ENCODE data around the gene RRP1B.
A peak's percentile ranks its signal among the peaks of the same experiment; 100 is the strongest.

RRP1B gene

GRCh38 chr21:43728154-43728466 lies 68.8 kb downstream of the RRP1B start:
- TF ChIP-seq CTCF (conservative IDR thresholded peaks at IDR 0.05; ENCODE audit: low read depth, low read length): no peak
- H3K4me3 ChIP-seq (ENCODE audit: low read length): no peak overlapping the region
- no peak for DNase-seq (ENCODE audit: low read depth)

- peak overlapping the region; percentile 46 for H3K4me3 ChIP-seq (ENCODE audit: low read length)
- peak; percentile 41 for TF ChIP-seq CTCF (conservative IDR thresholded peaks at IDR 0.05; ENCODE audit: low read depth, low read length)
- DNase-seq (ENCODE audit: low read depth): peak; percentile 97
Observed at GRCh38 chr21:43728467-43729390, 69.4 kb downstream of the RRP1B start.

- DNase-seq (ENCODE audit: low read depth): no peak
- no peak for TF ChIP-seq CTCF (conservative IDR thresholded peaks at IDR 0.05; ENCODE audit: low read depth, low read length)
- H3K4me3 ChIP-seq (ENCODE audit: low read length): no peak overlapping the region
Observed at GRCh38 chr21:43731476-43731875, 72.1 kb downstream of the RRP1B start.

GRCh38 chr21:43731891-43732711 lies 72.7 kb downstream of the RRP1B start:
- TF ChIP-seq CTCF (conservative IDR thresholded peaks at IDR 0.05; ENCODE audit: low read depth, low read length): no peak
- peak; percentile 88 for DNase-seq (ENCODE audit: low read depth)
- H3K4me3 ChIP-seq (ENCODE audit: low read length): no peak overlapping the region

GRCh38 chr21:43733060-43733459 lies 73.7 kb downstream of the RRP1B start:
- no peak for DNase-seq (ENCODE audit: low read depth)
- no peak overlapping the region for H3K4me3 ChIP-seq (ENCODE audit: low read length)
- TF ChIP-seq CTCF (conservative IDR thresholded peaks at IDR 0.05; ENCODE audit: low read depth, low read length): no peak

GRCh38 chr21:43733529-43734071 lies 74.2 kb downstream of the RRP1B start:
- DNase-seq (ENCODE audit: low read depth): no peak
- H3K4me3 ChIP-seq (ENCODE audit: low read length): no peak overlapping the region
- no peak for TF ChIP-seq CTCF (conservative IDR thresholded peaks at IDR 0.05; ENCODE audit: low read depth, low read length)

Data from retinal pigment epithelial cell (primary cell).